ENCODE data around the gene ADGRD1.

DNA sequence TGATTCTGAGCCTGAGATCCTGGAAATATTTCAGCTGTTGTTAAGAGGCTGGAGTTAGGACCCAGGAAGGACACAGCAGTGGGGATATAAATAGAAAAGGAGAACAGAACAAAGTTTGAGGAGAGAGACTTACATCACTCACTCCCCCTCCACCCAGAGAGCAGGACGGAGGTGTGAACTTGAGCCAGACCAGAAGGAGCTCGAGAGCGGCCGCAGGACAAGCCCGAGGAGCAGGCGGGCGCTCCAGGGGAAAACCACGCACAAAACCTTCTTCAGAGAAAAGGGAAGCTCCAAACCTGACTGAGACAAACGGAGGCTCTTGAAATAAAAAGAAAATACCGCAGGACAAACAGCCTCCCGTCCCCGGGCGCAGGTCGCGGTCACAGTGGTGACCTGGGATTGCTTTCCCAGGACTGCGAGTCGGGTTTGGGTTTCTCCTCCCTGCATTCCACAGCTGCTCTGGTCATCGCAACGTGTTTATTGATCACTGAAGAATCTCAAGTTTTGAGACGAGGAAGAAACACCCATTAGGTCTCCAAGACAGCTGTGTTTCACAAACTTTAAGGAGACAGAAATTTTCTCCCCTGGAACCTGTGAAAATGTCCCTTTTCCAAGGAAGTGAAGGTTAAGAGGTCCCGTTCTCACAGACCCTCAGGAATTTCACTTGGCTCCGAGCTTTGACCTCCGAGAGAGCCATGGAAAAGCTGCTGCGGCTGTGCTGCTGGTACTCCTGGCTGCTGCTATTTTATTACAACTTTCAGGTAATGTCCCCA is at the start of gene ADGRD1:
- peak; percentile 92 to 97 for TF ChIP-seq POLR2AphosphoS5 (IDR thresholded peaks at IDR 0.05)
- peak; percentile 82 for TF ChIP-seq POLR2A (IDR thresholded peaks at IDR 0.05; ENCODE audit: low read depth)
- TF ChIP-seq, protein P1, sequence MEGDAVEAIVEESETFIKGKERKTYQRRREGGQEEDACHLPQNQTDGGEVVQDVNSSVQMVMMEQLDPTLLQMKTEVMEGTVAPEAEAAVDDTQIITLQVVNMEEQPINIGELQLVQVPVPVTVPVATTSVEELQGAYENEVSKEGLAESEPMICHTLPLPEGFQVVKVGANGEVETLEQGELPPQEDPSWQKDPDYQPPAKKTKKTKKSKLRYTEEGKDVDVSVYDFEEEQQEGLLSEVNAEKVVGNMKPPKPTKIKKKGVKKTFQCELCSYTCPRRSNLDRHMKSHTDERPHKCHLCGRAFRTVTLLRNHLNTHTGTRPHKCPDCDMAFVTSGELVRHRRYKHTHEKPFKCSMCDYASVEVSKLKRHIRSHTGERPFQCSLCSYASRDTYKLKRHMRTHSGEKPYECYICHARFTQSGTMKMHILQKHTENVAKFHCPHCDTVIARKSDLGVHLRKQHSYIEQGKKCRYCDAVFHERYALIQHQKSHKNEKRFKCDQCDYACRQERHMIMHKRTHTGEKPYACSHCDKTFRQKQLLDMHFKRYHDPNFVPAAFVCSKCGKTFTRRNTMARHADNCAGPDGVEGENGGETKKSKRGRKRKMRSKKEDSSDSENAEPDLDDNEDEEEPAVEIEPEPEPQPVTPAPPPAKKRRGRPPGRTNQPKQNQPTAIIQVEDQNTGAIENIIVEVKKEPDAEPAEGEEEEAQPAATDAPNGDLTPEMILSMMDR (IDR thresholded peaks at IDR 0.05), result no peak
- TF ChIP-seq EP300 (IDR thresholded peaks at IDR 0.05), result no peak

Measured in esophagus muscularis mucosa (tissue), 4 donors.